Natural killer cell (primary cell): ENCODE results near the gene HS6ST2. TPM values are rescaled to one million over a fixed set of nuclear protein-coding genes. Genes with fewer than 3 reads are reported as not detected.

Source experiments
- ATAC-seq, 3 donors: fragments of 150-1000 bp in 2 of 3; fragments of 200-7000 bp in 1 of 3; cut with Tn5 transposase; 1 replicate in 1 of 3; 2 replicates in 2 of 3; pipeline ENCODE4 v1.10.0; 2021; ENCODE audit warnings: mild to moderate bottlenecking in 2 of 3, moderate library complexity in 2 of 3
- DNase-seq, 2 donors: peaks; one replicate each; pipeline versions ENCODE4 v3.0.0 to v3.0.0-alpha.2; 2013 to 2021; ENCODE audit warnings: mixed read lengths in 1 of 2
- H3K27ac ChIP-seq: one replicate; pipeline ENCODE4 v1.5.1; 2013; ENCODE audit warnings: mild to moderate bottlenecking, low read length
- H3K27me3 ChIP-seq: one replicate; pipeline ENCODE4 v1.6.1; 2013; ENCODE audit warnings: low read length; ENCODE audit not compliant: control insufficient read depth, insufficient read depth
- H3K36me3 ChIP-seq: one replicate; pipeline ENCODE4 v1.6.1; 2013; ENCODE audit warnings: low read length; ENCODE audit not compliant: control insufficient read depth, insufficient read depth
- H3K4me1 ChIP-seq: one replicate; pipeline ENCODE4 v1.6.1; 2013; ENCODE audit warnings: low read length; ENCODE audit not compliant: control insufficient read depth, insufficient read depth
- H3K4me3 ChIP-seq: one replicate; pipeline ENCODE4 v1.5.1; 2013; ENCODE audit warnings: low read length
- H3K9me3 ChIP-seq: one replicate; pipeline ENCODE4 v1.6.1; 2013; ENCODE audit warnings: low read length; ENCODE audit not compliant: control insufficient read depth, insufficient read depth
- H3K27ac Mint-ChIP-seq, 2 donors: one replicate each; pipeline ENCODE4 v1.8.0; 2022; ENCODE audit warnings: mild to moderate bottlenecking in 2 of 2, mixed read lengths in 2 of 2, moderate library complexity in 1 of 2
- H3K27me3 Mint-ChIP-seq, 2 donors: one replicate each; pipeline ENCODE4 v1.8.0; 2022; ENCODE audit warnings: low read depth in 2 of 2, mixed read lengths in 2 of 2
- H3K36me3 Mint-ChIP-seq: one replicate; pipeline ENCODE4 v1.8.0; 2022; ENCODE audit warnings: mixed read lengths
- H3K4me1 Mint-ChIP-seq, 2 donors: one replicate each; pipeline ENCODE4 v1.8.0; 2022; ENCODE audit warnings: mixed read lengths in 2 of 2
- H3K4me3 Mint-ChIP-seq: one replicate; pipeline ENCODE4 v1.8.0; 2022; ENCODE audit warnings: mild to moderate bottlenecking, moderate library complexity, mixed read lengths
- H3K9me3 Mint-ChIP-seq, 2 donors: one replicate each; pipeline ENCODE4 v1.8.0; 2022; ENCODE audit warnings: mixed read lengths in 2 of 2
- CTCF ChIP-seq: fragments of 200-600 bp; IDR thresholded peaks from one replicate; pipeline ENCODE4 v1.8.0; 2022; ENCODE audit warnings: antibody characterized with exemption
- WGBS: methylation state at CpG from one replicate; pipeline ENCODE4 v1.1.7; 2013; ENCODE audit warnings: missing lambda C conversion rate; ENCODE audit not compliant: insufficient coverage; 5-methylcytosine and 5-hydroxymethylcytosine counted together
- intact Hi-C: fragments of 100-400 bp; cut with micrococcal nuclease; formaldehyde crosslinking; loops from one replicate; pipeline ENCODE4 v1.14.2; 2022
- total RNA-seq, 4 donors: library from RNA; stranded (reverse); fragments of 120-200 nt in 1 of 4; gene quantifications; one replicate each; pipeline versions ENCODE4 v1.2.3 to v1.2.4, GENCODE V29; 2013 to 2022

HS6ST2 gene
- total RNA-seq, result not detected
- 0.61 TPM for total RNA-seq (2013)

DNA sequence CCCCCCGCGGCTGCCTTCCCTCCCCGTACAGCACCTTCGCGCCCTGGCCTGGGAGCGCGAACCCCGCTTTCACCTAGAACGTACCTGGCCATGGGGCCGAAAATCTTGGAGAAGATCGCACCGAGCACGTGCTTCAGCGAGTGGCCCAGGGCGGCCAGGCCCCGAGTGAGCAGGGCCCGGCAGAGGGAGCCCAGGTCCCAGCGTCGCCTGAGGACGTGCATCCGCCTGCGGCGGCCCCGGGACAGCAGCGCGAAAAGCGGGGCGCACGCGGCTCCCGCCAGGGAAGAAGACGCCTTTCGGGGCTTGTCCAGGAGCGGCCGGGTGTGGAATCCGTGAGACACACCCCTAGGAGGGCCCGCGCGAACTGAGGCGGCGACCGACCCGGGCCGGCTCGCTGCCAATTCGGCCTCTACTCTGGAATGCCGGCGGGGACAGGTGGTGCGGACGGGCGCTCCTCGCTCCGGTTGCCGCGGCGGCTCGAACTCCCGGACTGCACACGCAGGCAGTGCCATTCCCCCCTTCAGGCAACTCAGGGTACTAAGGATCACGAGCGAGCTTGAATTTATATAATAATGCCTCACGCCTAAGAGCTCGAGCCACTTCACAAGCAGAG, at the start of gene HS6ST2:
Gene HS6ST2 (minus strand): TSS at position 539 of the 613 bp plus-strand sequence.
- WGBS, result 2% methylated on average over 63 of the region's 63 CpGs
- no peak within 1 kb of the TSS for H3K27ac ChIP-seq
- ATAC-seq (peak in 1 of 3 donors; percentile 63), DNase-seq (peak in 1 of 2 donors; percentile 2)
- H3K36me3 ChIP-seq, result no peaks in the 10 kb centered on the region
- peaks cover 18% of the 10 kb centered on the region for H3K4me1 ChIP-seq
- peaks cover 20 to 31% of the 10 kb centered on the region in 2 donors for H3K27me3 Mint-ChIP-seq
- intact Hi-C loops, result no loop called here
- H3K27ac Mint-ChIP-seq, result no peak within 1 kb of the TSS
- H3K4me3 ChIP-seq, result no peak within 1 kb of the TSS
- H3K9me3 Mint-ChIP-seq, result no peaks in the 10 kb centered on the region
- no peaks in the 10 kb centered on the region for H3K36me3 Mint-ChIP-seq
- H3K4me3 Mint-ChIP-seq, result peak within 1 kb of the TSS; percentile 53
- peaks cover 11% of the 10 kb centered on the region for H3K27me3 ChIP-seq
- peaks cover 0 to 7% of the 10 kb centered on the region in 2 donors for H3K4me1 Mint-ChIP-seq
- no peaks in the 10 kb centered on the region for H3K9me3 ChIP-seq
- no peak for TF ChIP-seq CTCF

DNA sequence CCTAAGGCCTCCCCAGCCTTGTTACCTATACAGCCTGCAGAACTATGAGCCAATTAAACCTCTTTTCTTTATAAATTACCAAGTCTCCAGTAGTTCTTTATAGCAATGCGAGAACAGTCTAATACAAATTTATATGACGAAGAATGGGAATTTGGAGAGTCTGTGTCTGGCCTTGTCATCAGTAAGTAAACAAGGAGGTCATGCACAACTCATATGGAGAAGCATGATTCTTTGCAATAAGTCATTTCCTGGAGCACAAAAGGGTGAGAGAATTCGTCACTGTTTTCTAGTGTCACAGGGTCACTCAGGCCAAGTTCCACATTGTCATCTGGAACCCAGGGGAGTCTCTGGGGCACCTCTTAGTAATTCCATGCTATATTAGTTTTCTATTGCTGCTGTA, 49.0 kb upstream of the HS6ST2 start:
- Mint-ChIP-seq H3K36me3 (no peaks in the 10 kb centered on the region), H3K9me3 (no peaks in the 10 kb centered on the region), H3K27me3 (peaks cover 8 to 39% of the 10 kb centered on the region in 2 donors), H3K4me3 (no peak overlapping the region), H3K4me1 (no peaks in the 10 kb centered on the region), H3K27ac (no peak overlapping the region)
- Histone ChIP-seq H3K27me3 (no peaks in the 10 kb centered on the region), H3K4me1 (no peaks in the 10 kb centered on the region), H3K36me3 (no peaks in the 10 kb centered on the region), H3K9me3 (no peaks in the 10 kb centered on the region), H3K4me3 (no peak overlapping the region), H3K27ac (no peak overlapping the region)
- DNase-seq, result no peak
- intact Hi-C loops, result no loop called here
- no peak for ATAC-seq
- WGBS, result 92% methylated on average over 2 of the region's 3 CpGs
- no peak for TF ChIP-seq CTCF

DNA sequence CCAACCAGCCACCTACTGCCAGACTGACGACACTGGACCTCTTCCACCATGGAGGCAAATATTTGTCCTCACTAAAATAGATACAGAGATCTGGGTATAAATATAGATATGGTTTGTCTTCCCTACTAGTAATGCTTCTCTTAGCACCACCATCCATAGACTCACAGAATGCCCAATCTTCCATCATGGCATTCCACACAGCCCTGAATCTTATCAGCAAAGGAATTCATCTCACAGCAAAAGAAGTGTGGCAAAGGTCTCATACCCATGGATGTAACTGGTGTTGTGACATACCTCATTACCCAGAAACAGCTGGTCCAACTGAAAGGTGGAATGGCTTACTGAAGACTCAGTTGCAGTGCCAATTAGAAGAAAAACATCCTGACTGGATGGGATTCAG, 47.2 kb upstream of the HS6ST2 start:
- no peak for DNase-seq
- ATAC-seq, result no peak
- Mint-ChIP-seq H3K27ac (no peak overlapping the region), H3K27me3 (peaks cover 6 to 43% of the 10 kb centered on the region in 2 donors), H3K4me3 (no peak overlapping the region), H3K4me1 (no peaks in the 10 kb centered on the region), H3K9me3 (no peaks in the 10 kb centered on the region), H3K36me3 (no peaks in the 10 kb centered on the region)
- Histone ChIP-seq H3K27me3 (no peaks in the 10 kb centered on the region), H3K4me1 (no peaks in the 10 kb centered on the region), H3K9me3 (no peaks in the 10 kb centered on the region), H3K4me3 (no peak overlapping the region), H3K36me3 (no peaks in the 10 kb centered on the region), H3K27ac (no peak overlapping the region)
- TF ChIP-seq CTCF, result no peak
- intact Hi-C loops, result no loop called here
- WGBS, result no CpG with 5 or more reads among the region's 1 CpG

- no peak overlapping the region for H3K4me3 ChIP-seq
- no peaks in the 10 kb centered on the region for H3K36me3 ChIP-seq
- WGBS, result 10% methylated on average over 2 of the region's 2 CpGs
- H3K27ac Mint-ChIP-seq, result no peak overlapping the region
- no peaks in the 10 kb centered on the region for H3K9me3 Mint-ChIP-seq
- peak; percentile 20 for TF ChIP-seq CTCF
- H3K36me3 Mint-ChIP-seq, result no peaks in the 10 kb centered on the region
- H3K9me3 ChIP-seq, result no peaks in the 10 kb centered on the region
- no peaks in the 10 kb centered on the region for H3K27me3 ChIP-seq
- H3K4me1 Mint-ChIP-seq, result no peaks in the 10 kb centered on the region
- intact Hi-C loops, result no loop called here
- DNase-seq (no peak), ATAC-seq (no peak)
- peaks cover 6 to 40% of the 10 kb centered on the region in 2 donors for H3K27me3 Mint-ChIP-seq
- no peak overlapping the region for H3K27ac ChIP-seq
- H3K4me1 ChIP-seq, result no peaks in the 10 kb centered on the region
- no peak overlapping the region for H3K4me3 Mint-ChIP-seq
These were observed 46.6 kb upstream of the HS6ST2 start for GRCh38 chrX:133005042-133005441.
